ENCODE measurements around the gene MFGE8. TPM values are rescaled to one million over a fixed set of nuclear protein-coding genes. Genes with fewer than 3 reads are reported as not detected.

MFGE8 gene
- polyA plus RNA-seq, 2 donors, result 60.3 to 62.3 TPM

DNA sequence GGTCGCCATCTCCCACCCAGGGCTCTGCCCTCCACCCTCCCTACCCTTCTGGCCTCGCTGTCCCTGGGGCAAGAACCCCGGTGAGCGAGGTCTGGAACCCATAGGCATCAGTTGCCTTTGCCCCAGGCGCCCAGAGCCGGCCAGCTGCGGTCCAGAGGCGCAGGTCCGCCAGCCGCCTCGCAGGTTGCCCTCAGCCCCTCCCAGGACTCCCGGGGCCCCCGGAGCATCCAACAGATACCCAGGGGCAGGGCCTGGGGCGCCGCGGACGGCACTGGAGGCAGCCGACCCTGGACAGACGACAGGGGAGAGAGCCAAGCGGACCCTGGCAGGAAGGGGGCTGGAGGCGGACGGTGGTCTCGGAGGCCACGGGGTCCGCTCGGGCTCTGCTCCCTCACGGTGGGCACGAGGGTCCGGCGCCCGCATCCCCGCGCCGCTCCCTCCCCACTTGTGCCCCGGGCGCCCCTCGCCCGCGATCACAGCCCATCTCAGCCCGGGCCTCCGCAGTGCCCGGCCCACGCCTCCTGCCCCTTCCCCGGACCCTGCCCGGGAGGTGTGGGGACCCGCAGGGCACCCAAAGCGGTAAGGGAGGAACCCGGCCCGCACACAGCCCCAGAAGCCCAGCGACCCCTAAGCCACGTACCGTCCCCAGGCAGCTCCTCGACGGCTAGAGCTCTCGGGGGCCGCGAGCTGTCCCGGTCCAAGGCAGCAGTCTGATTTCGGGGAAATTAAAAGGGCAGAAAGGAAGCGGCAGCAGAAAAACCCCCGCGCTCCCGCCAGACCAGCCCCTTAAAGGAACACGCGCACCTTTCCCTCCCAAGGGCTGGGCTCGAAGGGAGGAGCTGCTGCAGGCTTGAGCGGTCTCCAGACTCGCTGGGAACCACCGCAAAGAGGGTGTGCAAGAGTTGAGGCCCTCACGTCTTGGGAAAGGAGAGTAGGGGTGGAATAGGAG is 18.1 kb downstream of the MFGE8 start, which contains the start of gene HAPLN3:
HAPLN3 (minus strand) TSS at position 726 of the 949 bp plus-strand sequence. CDS start 8,246 bp downstream, outside the sequence.
- Histone ChIP-seq H3K27ac (ENCODE audit: low read depth in 2 of 2, low read length in 1 of 2) (no peak within 1 kb of the TSS), H3K27me3 (ENCODE audit: control insufficient read depth in 1 of 2, insufficient read depth in 2 of 2, low read length in 2 of 2) (no peaks in the 10 kb centered on the region), H3K36me3 (ENCODE audit: control insufficient read depth in 2 of 2, insufficient read depth in 2 of 2, low read length in 1 of 2) (no peaks in the 10 kb centered on the region), H3K9me3 (ENCODE audit: control insufficient read depth in 2 of 2, insufficient read depth in 1 of 2, low read depth in 1 of 2, low read length in 1 of 2) (no peaks in the 10 kb centered on the region), H3K4me1 (ENCODE audit: control insufficient read depth in 2 of 2, insufficient read depth in 2 of 2, low read length in 1 of 2) (peaks cover 15 to 23% of the 10 kb centered on the region in 2 donors), H3K4me3 (ENCODE audit: low read depth in 1 of 2, low read length in 2 of 2) (peak within 1 kb of the TSS; percentile 53 to 54)
- WGBS, 2 donors, result 1 to 2% methylated on average over 53 to 70 of the region's 70 CpGs

DNA sequence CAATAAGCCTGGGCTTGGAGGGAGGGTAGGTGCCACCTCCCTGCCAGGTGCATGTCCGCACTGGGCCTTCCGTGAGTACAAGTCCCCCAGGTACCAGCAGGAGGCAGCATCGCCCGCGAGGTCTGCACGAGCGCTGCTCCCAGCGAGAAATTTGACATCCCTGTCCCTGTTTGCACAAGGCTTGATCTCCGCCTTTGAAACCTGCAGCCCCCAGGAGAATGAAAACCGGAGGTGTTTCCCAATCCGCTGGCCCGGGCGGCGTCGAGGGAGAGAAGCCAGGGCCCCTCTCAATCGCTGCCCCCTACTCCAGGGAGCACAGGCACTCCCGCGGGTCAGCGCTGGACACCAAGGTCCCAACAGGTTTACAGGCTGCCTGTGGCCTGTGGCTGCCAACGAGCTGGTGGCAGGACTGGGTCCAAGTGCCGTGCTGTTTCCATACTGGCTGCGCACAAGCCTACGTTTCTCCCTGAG is 18.8 kb downstream of the MFGE8 start:
- H3K27ac ChIP-seq (ENCODE audit: low read depth in 2 of 2, low read length in 1 of 2), result no peak overlapping the region

DNA sequence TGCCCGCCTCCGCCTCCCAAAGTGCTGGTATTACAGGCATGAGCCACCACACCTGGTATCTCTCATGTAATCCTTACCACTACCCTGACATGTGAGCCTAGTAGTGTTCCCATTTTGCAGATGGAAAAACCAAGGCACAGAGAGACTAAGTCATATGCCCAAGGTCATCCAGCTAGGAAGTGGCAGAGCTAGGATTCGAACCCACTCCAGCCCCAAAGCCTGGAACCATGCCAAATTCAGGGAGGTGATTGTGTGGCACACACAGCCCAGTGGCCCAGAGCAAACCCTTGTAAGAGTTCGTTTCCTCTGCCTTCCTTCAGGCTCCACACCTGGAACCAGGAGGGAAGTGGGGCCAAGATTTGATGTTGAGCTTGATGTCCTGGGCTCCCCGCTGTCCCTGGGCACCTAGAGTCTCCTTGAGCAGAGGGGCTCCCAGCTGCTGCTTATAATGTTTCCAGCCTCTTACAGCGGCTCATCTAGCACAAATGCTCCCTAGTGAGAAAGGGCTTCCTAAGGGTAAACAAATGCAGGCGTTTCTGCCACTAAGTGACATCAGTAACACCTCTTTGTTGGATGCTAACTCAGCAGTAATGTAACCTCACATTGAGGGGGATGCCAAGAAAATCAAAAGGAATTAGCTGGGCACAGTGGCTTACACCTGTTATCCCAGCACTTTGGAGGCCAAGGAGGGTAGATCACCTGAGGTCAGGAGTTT is 21.5 kb downstream of the MFGE8 start:
- H3K27ac ChIP-seq (ENCODE audit: low read depth in 2 of 2, low read length in 1 of 2), result no peak overlapping the region
- H3K4me1 ChIP-seq (ENCODE audit: control insufficient read depth in 2 of 2, insufficient read depth in 2 of 2, low read length in 1 of 2), result peaks cover 11 to 15% of the 10 kb centered on the region in 2 donors
- no peaks in the 10 kb centered on the region for H3K36me3 ChIP-seq (ENCODE audit: control insufficient read depth in 2 of 2, insufficient read depth in 2 of 2, low read length in 1 of 2)
- H3K9me3 ChIP-seq (ENCODE audit: control insufficient read depth in 2 of 2, insufficient read depth in 1 of 2, low read depth in 1 of 2, low read length in 1 of 2), result no peaks in the 10 kb centered on the region
- WGBS, 2 donors, result 77 to 87% methylated on average over 7 of the region's 7 CpGs
- H3K27me3 ChIP-seq (ENCODE audit: control insufficient read depth in 1 of 2, insufficient read depth in 2 of 2, low read length in 2 of 2), result no peaks in the 10 kb centered on the region
- no peak overlapping the region for H3K4me3 ChIP-seq (ENCODE audit: low read depth in 1 of 2, low read length in 2 of 2)

More for the DNA sequence above, 18.8 kb downstream of the MFGE8 start:
- Histone ChIP-seq H3K27me3 (ENCODE audit: control insufficient read depth in 1 of 2, insufficient read depth in 2 of 2, low read length in 2 of 2) (no peaks in the 10 kb centered on the region), H3K4me1 (ENCODE audit: control insufficient read depth in 2 of 2, insufficient read depth in 2 of 2, low read length in 1 of 2) (peaks cover 15 to 23% of the 10 kb centered on the region in 2 donors), H3K9me3 (ENCODE audit: control insufficient read depth in 2 of 2, insufficient read depth in 1 of 2, low read depth in 1 of 2, low read length in 1 of 2) (no peaks in the 10 kb centered on the region), H3K36me3 (ENCODE audit: control insufficient read depth in 2 of 2, insufficient read depth in 2 of 2, low read length in 1 of 2) (no peaks in the 10 kb centered on the region), H3K4me3 (ENCODE audit: low read depth in 1 of 2, low read length in 2 of 2) (peak overlapping the region; percentile 53 to 54)
- WGBS, 2 donors, result 2 to 3% methylated on average over 23 of the region's 23 CpGs

DNA sequence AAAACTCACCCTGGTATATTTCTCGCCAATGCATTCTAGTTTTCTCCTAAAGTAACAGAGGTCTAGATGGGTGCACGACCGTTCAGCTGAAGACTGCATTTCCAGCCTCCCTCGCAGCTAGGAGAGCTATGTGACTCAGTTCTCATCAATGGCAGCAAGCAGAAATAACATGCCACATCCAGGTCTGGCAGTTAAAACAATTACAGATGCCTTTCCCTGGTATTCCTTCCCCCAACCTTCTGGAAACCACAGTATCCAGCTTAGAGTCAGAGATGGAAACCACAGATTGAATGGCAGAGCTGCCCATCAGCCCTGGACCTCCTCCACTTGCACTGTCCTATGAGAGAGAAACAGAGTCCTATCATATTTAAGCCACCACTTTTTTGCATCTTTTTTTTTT is 22.7 kb downstream of the MFGE8 start:
- Histone ChIP-seq H3K27me3 (ENCODE audit: control insufficient read depth in 1 of 2, insufficient read depth in 2 of 2, low read length in 2 of 2) (no peaks in the 10 kb centered on the region), H3K9me3 (ENCODE audit: control insufficient read depth in 2 of 2, insufficient read depth in 1 of 2, low read depth in 1 of 2, low read length in 1 of 2) (no peaks in the 10 kb centered on the region), H3K4me1 (ENCODE audit: control insufficient read depth in 2 of 2, insufficient read depth in 2 of 2, low read length in 1 of 2) (peaks cover 9 to 11% of the 10 kb centered on the region in 2 donors), H3K27ac (ENCODE audit: low read depth in 2 of 2, low read length in 1 of 2) (no peak overlapping the region), H3K36me3 (ENCODE audit: control insufficient read depth in 2 of 2, insufficient read depth in 2 of 2, low read length in 1 of 2) (no peaks in the 10 kb centered on the region), H3K4me3 (ENCODE audit: low read depth in 1 of 2, low read length in 2 of 2) (no peak overlapping the region)
- WGBS, 2 donors, result 82 to 88% methylated on average over 4 of the region's 4 CpGs

DNA sequence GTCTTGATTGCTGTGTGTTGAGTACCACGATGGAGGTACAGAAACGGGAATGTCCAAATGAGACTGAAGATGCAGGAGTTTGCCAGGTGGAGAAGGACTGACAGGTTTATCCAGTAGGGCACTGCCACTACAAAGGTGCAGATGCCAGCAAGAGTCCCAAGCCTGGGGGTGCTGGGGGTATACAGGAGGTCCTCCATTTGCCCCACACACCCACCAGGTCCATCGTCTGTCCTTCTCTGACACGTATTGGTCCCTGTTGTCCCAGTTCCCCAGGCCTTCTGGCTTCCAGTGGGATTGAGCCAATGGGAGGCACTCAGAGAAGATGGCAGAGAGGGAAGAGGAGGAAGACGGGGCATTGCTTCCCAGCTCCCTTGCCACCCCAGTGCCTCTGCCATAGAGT is 24.5 kb downstream of the MFGE8 start:
- H3K36me3 ChIP-seq (ENCODE audit: control insufficient read depth in 2 of 2, insufficient read depth in 2 of 2, low read length in 1 of 2), result no peaks in the 10 kb centered on the region
- peaks cover 0 to 2% of the 10 kb centered on the region in 2 donors for H3K4me1 ChIP-seq (ENCODE audit: control insufficient read depth in 2 of 2, insufficient read depth in 2 of 2, low read length in 1 of 2)
- 87 to 90% methylated on average over 5 of the region's 5 CpGs for WGBS, 2 donors

DNA sequence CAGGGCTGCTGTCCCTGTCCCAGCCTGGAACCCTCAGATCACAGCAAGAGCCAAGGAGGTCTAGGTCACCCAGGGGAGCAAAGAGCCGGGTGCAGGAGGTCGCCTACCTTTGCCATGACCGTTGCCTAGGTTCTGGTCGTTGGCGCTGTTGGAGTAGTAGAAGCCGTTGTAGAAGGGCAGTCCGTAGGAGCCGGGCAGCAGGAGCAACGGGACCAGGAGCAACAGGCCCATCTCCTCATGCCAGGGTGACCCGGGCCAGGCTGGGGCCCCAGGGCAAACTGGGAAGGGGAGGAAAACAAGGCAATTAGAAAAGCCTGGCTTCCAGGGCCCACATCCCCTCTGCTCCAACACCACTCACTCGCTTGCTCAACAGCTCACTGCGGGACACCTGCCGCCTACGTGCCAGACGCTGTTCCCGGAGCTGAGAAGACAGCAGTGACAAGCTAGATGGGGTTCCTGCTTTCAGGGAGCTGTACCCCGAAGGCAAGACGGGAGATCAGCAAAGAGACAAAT is 26.1 kb downstream of the MFGE8 start:
- H3K27me3 ChIP-seq (ENCODE audit: control insufficient read depth in 1 of 2, insufficient read depth in 2 of 2, low read length in 2 of 2), result no peaks in the 10 kb centered on the region
- H3K4me1 ChIP-seq (ENCODE audit: control insufficient read depth in 2 of 2, insufficient read depth in 2 of 2, low read length in 1 of 2), result no peaks in the 10 kb centered on the region
- WGBS, 2 donors, result 91 to 92% methylated on average over 18 of the region's 18 CpGs
- no peak overlapping the region for H3K27ac ChIP-seq (ENCODE audit: low read depth in 2 of 2, low read length in 1 of 2)
- H3K9me3 ChIP-seq (ENCODE audit: control insufficient read depth in 2 of 2, insufficient read depth in 1 of 2, low read depth in 1 of 2, low read length in 1 of 2), result no peaks in the 10 kb centered on the region
- H3K36me3 ChIP-seq (ENCODE audit: control insufficient read depth in 2 of 2, insufficient read depth in 2 of 2, low read length in 1 of 2), result no peaks in the 10 kb centered on the region
- no peak overlapping the region for H3K4me3 ChIP-seq (ENCODE audit: low read depth in 1 of 2, low read length in 2 of 2)

More for the DNA sequence above, 24.5 kb downstream of the MFGE8 start:
- no peak overlapping the region for H3K4me3 ChIP-seq (ENCODE audit: low read depth in 1 of 2, low read length in 2 of 2)
- no peaks in the 10 kb centered on the region for H3K9me3 ChIP-seq (ENCODE audit: control insufficient read depth in 2 of 2, insufficient read depth in 1 of 2, low read depth in 1 of 2, low read length in 1 of 2)
- no peak overlapping the region for H3K27ac ChIP-seq (ENCODE audit: low read depth in 2 of 2, low read length in 1 of 2)
- no peaks in the 10 kb centered on the region for H3K27me3 ChIP-seq (ENCODE audit: control insufficient read depth in 1 of 2, insufficient read depth in 2 of 2, low read length in 2 of 2)

DNA sequence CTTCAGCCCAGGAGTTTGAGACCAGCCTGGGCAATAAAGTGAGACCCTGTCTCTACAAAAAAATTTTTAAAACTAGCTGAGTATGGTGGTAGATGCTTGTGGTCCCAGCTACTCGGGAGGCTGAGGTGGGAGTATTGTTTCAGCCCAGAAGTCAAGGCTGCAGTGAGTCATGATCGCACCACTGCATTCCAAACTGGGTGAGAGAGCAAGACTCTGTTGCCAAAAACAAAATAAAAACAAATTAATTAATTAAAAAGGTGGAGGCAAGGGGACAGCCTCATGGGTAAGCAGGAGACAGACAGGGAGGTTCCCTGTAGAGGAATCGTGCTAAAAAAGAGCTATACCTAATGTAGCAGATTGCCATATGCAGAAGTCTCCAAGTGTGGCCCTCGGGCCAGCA is 30.4 kb downstream of the MFGE8 start:
- Histone ChIP-seq H3K9me3 (ENCODE audit: control insufficient read depth in 2 of 2, insufficient read depth in 1 of 2, low read depth in 1 of 2, low read length in 1 of 2) (no peaks in the 10 kb centered on the region), H3K36me3 (ENCODE audit: control insufficient read depth in 2 of 2, insufficient read depth in 2 of 2, low read length in 1 of 2) (no peaks in the 10 kb centered on the region), H3K4me1 (ENCODE audit: control insufficient read depth in 2 of 2, insufficient read depth in 2 of 2, low read length in 1 of 2) (no peaks in the 10 kb centered on the region), H3K27ac (ENCODE audit: low read depth in 2 of 2, low read length in 1 of 2) (no peak overlapping the region), H3K4me3 (ENCODE audit: low read depth in 1 of 2, low read length in 2 of 2) (no peak overlapping the region), H3K27me3 (ENCODE audit: control insufficient read depth in 1 of 2, insufficient read depth in 2 of 2, low read length in 2 of 2) (no peaks in the 10 kb centered on the region)
- WGBS, 2 donors, result 79 to 83% methylated on average over 4 of the region's 4 CpGs

DNA sequence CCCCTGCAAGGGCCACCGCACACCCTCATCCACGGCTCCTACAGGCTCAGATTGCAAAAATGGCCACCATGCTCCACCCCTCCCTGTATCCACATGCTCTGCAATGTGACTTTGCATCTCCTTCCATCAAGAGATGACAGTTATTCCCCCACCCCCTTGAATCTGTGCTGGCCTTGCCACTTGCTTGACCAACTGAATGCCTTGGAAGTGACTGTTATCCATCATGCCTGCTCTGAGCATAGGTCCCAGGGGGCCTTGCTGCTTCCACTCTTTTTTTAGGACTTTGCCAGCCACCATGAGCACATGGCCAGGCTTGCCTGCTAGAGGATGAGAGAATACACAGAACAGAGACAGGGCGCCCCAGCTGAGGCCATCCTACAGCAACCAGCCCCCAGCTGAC is 31.4 kb downstream of the MFGE8 start:
- Histone ChIP-seq H3K9me3 (ENCODE audit: control insufficient read depth in 2 of 2, insufficient read depth in 1 of 2, low read depth in 1 of 2, low read length in 1 of 2) (no peaks in the 10 kb centered on the region), H3K27me3 (ENCODE audit: control insufficient read depth in 1 of 2, insufficient read depth in 2 of 2, low read length in 2 of 2) (no peaks in the 10 kb centered on the region), H3K36me3 (ENCODE audit: control insufficient read depth in 2 of 2, insufficient read depth in 2 of 2, low read length in 1 of 2) (peaks cover 0 to 4% of the 10 kb centered on the region in 2 donors), H3K27ac (ENCODE audit: low read depth in 2 of 2, low read length in 1 of 2) (no peak overlapping the region), H3K4me3 (ENCODE audit: low read depth in 1 of 2, low read length in 2 of 2) (no peak overlapping the region), H3K4me1 (ENCODE audit: control insufficient read depth in 2 of 2, insufficient read depth in 2 of 2, low read length in 1 of 2) (no peaks in the 10 kb centered on the region)
- WGBS, 2 donors, result 94 to 98% methylated on average over 3 of the region's 3 CpGs

DNA sequence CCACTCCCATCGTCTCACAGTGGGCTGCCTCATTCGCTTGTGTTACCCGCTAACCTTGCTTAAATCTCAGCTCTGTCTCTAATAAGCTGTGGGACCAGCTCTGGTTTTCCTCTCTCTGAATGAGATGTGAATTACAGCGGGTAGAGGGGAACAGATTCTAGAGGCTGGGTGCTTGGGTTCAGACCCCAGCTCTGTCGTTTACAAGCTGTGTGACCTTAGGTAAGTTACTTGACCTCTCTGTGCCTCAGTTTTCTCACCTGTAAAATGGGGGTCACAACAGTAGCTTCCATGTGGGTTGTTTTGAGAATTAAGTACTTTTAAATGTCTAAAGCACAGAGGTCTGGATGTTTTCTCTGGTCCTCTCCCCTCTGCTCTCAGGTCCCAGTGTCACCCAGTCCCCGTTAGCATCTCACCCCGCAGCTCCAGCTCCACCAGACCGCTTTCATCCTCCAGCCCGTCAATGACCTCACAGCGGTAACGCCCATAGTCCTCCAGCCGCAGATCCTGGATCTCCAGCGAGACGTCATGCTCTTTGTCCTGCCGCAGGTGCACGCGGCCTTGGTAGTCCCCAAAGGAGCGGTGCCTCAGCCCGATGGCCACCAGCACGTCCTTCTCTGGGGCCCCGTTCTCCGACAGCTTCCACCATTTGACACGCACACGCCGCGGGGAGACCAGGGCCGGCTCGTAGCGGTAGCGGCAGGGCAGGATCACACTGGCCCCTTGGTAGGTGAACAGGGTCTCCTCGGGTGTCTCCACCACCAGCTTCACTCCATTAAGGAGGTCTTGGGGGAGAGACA is 32.0 kb downstream of the MFGE8 start:
- Histone ChIP-seq H3K27me3 (ENCODE audit: control insufficient read depth in 1 of 2, insufficient read depth in 2 of 2, low read length in 2 of 2) (no peaks in the 10 kb centered on the region), H3K9me3 (ENCODE audit: control insufficient read depth in 2 of 2, insufficient read depth in 1 of 2, low read depth in 1 of 2, low read length in 1 of 2) (no peaks in the 10 kb centered on the region), H3K36me3 (ENCODE audit: control insufficient read depth in 2 of 2, insufficient read depth in 2 of 2, low read length in 1 of 2) (peaks cover 0 to 4% of the 10 kb centered on the region in 2 donors), H3K4me1 (ENCODE audit: control insufficient read depth in 2 of 2, insufficient read depth in 2 of 2, low read length in 1 of 2) (no peaks in the 10 kb centered on the region), H3K27ac (ENCODE audit: low read depth in 2 of 2, low read length in 1 of 2) (no peak overlapping the region), H3K4me3 (ENCODE audit: low read depth in 1 of 2, low read length in 2 of 2) (no peak overlapping the region)
- 93 to 96% methylated on average over 31 of the region's 31 CpGs for WGBS, 2 donors

Data from esophagus (tissue), 2 donors.